Stimulated activated CD4-positive, alpha-beta T cell treated with anti-CD3 and anti-CD28 coated beads, Interleukin-12 subunit alpha, Interleukin-12 subunit beta, amount 100 ng/mL, for 24 hours (primary cell): Measurements from ENCODE around the gene CREB3L4.
"Not testable (repeated sequence)": the region's sequence is repeated elsewhere in the genome, so short reads cannot be mapped to it uniquely, and the experiment has no call there.

Experiments
- DNase-seq, 2 experiments: peaks; one replicate each; pipeline ENCODE4 v3.0.0-alpha.2; 2020; ENCODE audit warnings: low read depth in 2 of 2

The CREB3L4 gene

DNA sequence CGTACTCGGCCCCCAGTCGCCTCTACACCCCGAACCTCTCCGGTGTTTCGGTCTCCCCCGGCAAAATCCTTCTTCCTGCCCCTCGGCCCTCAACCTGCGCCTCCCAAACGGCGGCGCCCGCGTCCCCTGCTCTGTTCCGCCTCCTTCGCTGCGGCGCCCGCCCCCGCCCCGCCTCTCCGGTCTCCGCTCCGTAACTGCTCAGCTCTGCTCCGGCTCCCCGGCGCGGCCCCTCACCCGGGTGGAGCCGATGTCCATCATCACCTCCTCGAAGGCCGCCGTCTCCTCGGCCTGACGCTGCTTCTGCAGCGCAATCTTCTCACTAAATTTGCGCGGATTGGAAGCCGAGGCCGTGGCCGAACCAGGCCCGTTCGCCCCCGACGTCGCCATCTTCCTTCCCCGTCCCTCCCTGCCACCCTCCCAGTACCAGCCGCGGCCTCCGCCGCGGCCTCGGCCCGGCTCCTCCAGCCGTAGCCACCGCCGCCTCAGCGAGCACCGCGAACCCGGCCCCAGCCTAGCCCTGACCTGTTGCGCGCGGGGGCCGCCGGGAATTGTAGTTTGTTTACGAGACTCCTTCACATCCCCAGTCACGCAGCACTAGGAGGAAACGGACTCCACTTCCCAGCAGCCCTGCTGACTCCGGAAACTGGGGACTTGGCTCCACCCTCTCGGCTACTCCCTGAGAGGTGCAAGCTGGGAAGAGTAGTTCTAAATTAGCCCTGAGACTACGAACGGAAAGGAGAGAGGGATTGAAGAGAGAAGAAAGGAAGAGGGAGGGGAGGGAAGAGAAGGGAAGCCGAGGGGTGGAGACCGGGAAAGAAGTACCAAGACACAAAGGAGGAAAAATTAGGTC, 9.4 kb upstream of the CREB3L4 start, which contains the start of gene CRTC2:
TSS of gene CRTC2 (minus strand) at position 502 of the 850 bp plus-strand sequence. CDS start at position 387, 115 bp downstream.
- DNase-seq = peak; percentile 94 to 98

- DNase-seq = no peak
Observed at GRCh38 chr1:153958961-153959260, 8.8 kb upstream of the CREB3L4 start.

DNA sequence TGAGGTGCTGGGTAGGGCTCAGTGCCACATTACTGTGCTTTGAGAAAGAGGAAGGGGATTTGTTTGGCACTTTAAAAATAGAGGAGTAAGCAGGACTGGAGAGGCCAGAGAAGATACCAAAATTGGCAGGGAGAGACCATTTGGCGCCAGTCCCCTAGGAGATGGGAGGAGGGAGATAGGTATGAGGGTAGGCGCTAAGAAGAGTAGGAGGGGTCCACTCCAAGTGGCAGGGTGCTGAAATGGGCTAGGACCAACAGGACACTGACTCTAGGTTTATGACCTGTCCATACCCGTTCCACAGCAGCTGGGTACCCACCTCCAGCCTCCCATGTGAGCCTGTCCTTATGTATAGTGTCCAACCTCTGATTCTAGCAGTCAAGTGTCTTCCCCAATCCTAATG, 8.2 kb upstream of the CREB3L4 start:
- DNase-seq = no peak

GRCh38 chr1:153960206-153960605, 7.5 kb upstream of the CREB3L4 start:
- DNase-seq = no peak

GRCh38 chr1:153961421-153961820, 6.3 kb upstream of the CREB3L4 start:
- DNase-seq = no peak

DNA sequence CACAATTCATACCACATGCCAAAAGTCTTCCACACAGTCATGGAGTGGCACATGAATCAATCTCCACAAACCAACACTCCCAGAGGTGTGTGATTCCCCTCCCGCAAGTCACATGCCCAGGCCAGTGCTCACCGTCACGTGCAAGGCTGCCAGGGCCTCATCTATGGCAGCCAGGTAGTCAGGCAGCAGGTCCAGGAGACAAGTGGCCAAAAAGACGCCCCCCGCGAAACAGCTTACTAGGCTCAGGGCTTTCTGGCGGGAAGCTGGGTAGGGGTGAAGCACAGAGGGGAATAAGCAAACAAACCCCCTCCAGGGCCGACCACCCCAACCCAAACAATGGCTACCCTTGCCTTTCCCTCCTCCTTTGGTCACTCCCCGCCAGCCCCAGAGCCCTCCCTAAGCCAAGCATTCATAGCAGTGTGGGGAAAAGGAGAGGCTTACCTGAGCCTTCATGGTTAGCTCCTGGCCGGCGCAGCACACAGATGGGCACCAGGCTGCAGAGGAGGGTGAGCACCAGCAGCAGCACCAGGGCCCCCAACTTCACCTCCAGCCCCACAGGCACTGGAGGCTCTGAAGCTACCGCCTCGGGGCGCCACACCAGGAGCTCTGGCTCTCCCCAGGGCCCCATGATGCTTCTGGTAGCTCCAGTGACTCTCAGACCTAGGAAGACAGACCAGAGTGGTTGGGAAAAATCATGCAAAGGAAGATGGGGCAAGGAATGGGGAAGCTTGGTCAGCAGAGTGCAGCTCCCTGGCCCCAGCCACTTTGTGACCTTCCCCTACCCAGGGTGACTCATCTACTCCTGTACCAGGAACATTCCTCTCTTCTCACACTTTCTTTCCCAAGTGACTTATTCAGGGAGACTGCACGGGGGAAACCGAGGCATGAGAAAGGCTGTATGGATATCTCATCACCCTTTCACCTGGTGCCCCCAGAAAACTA, 5.3 kb upstream of the CREB3L4 start:
- DNase-seq = no peak

GRCh38 chr1:153963030-153963849, 4.5 kb upstream of the CREB3L4 start, which contains the start of gene SLC39A1:
Gene SLC39A1 (minus strand): TSS chr1:153963537. CDS start chr1:153962715, 822 bp downstream.
- peak; percentile 88 to 98 for DNase-seq

- no peak for DNase-seq
Observed at GRCh38 chr1:153963850-153964331, 3.8 kb upstream of the CREB3L4 start.

- no peak for DNase-seq
Observed at GRCh38 chr1:153968000-153968363, 280 bp downstream of the CREB3L4 start.

DNA sequence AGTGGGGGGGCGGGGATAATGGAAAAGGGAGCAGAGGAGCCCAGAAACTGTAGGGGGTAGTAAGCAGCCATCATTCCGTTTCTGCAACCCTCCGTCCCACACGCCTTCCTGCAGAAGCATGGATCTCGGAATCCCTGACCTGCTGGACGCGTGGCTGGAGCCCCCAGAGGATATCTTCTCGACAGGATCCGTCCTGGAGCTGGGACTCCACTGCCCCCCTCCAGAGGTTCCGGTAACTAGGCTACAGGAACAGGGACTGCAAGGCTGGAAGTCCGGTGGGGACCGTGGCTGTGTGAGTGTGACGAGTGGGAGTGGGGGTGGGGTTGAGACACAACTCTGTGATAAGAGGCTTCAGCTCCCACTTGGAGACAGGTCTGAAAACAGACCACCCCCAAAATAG, 706 bp downstream of the CREB3L4 start:
- no peak for DNase-seq

DNA sequence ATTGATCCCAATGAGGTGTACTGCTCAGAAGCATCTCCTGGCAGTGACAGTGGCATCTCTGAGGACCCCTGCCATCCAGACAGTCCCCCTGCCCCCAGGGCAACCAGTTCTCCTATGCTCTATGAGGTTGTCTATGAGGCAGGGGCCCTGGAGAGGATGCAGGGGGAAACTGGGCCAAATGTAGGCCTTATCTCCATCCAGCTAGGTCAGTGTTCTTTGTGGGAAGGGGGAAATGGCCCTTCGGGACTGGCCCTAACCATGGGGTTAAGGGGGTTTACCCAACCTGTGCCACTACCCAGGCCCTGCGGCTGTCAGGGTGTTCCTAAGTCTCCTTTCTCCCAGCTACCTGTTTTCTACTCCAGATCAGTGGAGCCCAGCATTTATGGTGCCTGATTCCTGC, 1.3 kb downstream of the CREB3L4 start:
- no peak for DNase-seq

DNA sequence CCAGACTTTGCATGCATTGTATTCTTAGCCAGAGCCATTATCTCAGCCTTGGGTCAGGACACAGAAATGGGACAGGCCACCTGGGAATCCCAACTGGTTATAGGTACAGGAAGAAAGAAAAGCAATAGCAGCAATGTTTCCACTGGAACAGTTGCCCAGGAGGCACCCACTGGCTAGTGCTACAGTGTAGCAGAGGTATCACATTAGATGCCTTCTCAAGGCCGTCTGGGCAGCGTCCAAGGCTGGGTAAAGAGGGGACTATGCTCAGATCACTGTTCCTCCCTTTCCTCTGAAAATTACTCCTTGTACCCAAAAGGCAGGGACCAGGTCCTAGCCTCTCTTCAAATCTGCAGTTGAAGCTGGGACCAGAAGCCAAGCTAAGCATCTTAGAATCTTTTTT, 2.6 kb downstream of the CREB3L4 start:
- DNase-seq = no peak

- DNase-seq = no peak
Observed at GRCh38 chr1:153973071-153973470, 5.4 kb downstream of the CREB3L4 start.

DNA sequence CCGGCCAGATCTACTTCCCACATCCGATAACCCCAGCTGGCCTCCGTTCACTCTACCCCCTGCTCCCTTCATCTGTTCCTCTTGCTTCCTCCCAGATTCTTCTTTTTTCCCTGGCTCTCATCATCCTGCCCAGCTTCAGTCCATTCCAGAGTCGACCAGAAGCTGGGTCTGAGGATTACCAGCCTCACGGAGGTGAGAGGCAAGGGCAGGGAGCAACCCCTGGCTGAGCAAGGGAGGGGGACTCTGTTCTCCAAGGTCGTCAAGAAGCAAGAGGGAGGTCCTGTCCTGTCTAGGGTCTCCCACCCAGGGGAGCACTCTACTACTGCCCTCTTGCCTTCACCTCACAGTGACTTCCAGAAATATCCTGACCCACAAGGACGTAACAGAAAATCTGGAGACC, 5.8 kb downstream of the CREB3L4 start:
- DNase-seq = no peak

DNA sequence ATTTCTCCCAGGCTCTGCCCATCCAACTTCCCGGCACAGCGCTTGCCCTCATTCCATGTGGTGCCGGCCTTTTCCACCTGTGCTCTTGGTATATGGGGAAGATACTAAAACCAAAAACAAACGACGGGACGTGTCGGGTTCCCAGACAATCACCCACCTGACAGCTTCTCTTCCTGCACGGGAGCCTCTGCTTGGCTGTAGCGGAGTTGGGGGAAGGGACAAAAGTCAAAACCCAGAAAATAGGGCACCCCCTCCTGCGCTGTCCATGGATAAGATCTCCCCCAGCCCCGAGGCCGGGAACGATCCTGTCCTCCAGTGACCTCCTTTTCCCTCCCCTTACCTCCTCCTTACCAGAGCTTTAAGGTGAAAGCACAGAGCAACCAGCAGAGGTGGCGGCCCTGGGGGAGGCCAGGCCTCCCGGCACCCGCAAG, 9.1 kb downstream of the CREB3L4 start:
- DNase-seq = no peak

GRCh38 chr1:153977250-153978240, 9.8 kb downstream of the CREB3L4 start, which contains the start of gene JTB:
Gene JTB (minus strand): TSS chr1:153977674. CDS start chr1:153977252, 422 bp downstream.
- DNase-seq = peak; percentile 73 to 86

GRCh38 chr1:153978274-153978909, 10.7 kb downstream of the CREB3L4 start:
- DNase-seq = no peak

DNA sequence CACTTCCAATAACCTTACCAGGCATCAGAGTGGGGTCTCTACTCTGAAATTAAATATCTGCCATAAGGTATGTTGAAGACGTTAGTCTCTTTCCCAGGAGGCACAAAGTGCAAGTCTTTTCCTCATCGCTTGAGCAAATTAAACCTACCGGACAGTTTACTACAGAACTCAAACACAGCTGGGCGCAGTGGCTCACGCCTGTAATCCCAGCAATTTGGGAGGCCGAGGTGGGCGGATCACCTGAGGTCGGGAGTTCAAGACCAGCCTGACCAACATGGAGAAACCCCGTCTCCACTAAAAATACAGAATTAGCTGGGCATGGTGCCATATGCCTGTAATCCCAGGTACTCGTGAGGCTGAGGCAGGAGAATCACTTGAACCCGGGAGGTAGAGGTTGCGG, 11.4 kb downstream of the CREB3L4 start:
- DNase-seq = not testable (repeated sequence)

DNA sequence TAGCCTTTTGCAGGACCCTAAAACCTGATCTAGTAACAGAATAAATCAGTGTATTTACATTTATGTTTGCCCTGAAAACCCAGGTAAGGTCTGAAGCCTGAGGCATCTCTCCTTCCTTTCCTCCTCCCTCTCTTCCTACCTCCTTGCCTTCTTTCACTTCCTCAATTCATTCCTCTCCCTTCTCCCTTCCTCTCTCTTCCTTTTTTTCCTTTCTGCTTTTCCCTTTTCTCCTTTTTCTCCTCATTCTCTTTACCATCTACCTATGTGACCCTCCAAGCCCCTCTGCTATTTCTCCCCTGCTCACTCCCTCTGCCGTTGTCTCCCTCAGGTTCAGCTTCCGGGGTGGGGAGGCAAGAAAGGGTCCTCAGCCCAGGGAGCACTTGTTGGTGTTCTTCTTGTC, 14.0 kb downstream of the CREB3L4 start:
- DNase-seq = not testable (repeated sequence)
